ENCODE results near the gene PSD2. TPM values are rescaled to one million over a fixed set of nuclear protein-coding genes. Genes with fewer than 3 reads are reported as not detected.

The PSD2 gene
- total and polyA plus RNA-seq, 2 of the 13 experiments (the other 11 are each of a cell fraction or from before 2014, with no cell fraction given) = 0.07 TPM; not detected in 1

DNA sequence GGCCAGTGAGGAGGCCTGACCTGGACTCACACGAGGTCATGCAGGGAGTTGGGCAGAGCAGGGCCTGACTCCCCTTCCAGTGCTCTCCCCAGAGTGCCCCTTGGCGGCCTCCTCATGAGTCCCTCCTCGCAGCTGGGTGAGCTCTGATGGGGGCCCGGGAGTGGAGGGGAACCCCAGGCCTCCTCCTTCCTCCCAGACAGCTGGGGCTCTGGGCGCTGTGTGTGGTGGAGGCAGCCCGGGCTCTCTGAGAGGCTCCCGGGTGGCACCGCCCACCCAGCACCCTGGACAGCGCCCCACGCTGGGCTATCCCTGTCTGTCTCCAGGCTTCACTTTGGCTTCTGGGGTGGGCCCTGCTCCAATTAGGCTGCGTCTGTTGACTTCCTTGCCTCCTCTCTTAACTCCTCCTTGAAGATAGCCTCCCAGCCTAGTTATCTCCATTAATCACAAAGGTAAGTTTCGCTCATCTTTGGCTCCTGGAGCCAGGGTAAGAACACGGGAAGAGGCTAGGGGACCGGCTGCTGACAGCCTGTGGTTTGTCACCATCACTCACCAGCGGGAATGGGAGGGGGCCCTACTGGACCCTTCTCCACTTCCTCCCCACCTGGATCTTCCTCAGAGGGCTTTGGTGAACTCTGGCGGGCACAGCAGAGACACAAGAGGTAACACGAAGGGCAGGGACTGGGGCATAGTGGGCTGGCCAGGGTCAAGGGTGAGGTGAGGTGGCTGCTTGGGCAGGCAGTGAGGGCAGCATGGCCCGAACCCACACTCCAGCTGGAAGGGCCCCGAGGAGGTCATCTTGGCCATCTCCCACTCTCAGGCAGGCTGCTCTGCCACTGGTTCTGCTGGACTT, 13.1 kb downstream of the PSD2 start (continued):
- TF ChIP-seq, protein P1, sequence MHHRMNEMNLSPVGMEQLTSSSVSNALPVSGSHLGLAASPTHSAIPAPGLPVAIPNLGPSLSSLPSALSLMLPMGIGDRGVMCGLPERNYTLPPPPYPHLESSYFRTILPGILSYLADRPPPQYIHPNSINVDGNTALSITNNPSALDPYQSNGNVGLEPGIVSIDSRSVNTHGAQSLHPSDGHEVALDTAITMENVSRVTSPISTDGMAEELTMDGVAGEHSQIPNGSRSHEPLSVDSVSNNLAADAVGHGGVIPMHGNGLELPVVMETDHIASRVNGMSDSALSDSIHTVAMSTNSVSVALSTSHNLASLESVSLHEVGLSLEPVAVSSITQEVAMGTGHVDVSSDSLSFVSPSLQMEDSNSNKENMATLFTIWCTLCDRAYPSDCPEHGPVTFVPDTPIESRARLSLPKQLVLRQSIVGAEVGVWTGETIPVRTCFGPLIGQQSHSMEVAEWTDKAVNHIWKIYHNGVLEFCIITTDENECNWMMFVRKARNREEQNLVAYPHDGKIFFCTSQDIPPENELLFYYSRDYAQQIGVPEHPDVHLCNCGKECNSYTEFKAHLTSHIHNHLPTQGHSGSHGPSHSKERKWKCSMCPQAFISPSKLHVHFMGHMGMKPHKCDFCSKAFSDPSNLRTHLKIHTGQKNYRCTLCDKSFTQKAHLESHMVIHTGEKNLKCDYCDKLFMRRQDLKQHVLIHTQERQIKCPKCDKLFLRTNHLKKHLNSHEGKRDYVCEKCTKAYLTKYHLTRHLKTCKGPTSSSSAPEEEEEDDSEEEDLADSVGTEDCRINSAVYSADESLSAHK (CRISPR knock-in tag; IDR thresholded peaks at IDR 0.05; ENCODE audit: borderline replicate concordance) = no peak
- TF ChIP-seq, protein P2, sequence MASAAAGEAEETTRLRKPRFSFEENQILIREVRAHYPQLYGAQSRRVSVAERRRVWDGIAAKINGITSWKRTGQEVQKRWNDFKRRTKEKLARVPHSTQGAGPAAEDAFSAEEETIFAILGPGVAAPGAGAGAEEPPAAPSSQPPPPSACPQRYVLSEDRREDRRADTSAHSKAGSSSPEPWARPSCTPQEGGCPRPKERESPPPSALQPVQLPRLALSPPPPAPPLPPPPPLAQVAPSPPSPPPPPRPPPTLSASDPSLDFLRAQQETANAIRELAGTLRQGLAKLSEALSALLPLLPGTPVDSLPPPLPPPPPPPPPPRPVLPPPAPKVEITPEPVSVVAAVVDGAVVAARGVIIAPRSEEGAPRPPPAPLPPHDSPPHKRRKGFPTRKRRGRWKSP (CRISPR knock-in tag; IDR thresholded peaks at IDR 0.05) = no peak
- TF ChIP-seq PTBP1 (IDR thresholded peaks at IDR 0.05; ENCODE audit: low read depth, low read length, poor library complexity, severe bottlenecking) (no peak), RBM22 (optimal IDR thresholded peaks at IDR 0.05; ENCODE audit: low read length) (no peak), MIER2 (CRISPR knock-in tag; IDR thresholded peaks at IDR 0.05) (peak; percentile 92), ZFP37 (CRISPR knock-in tag; IDR thresholded peaks at IDR 0.05; ENCODE audit: borderline replicate concordance) (no peak), SMYD3 (CRISPR knock-in tag; IDR thresholded peaks at IDR 0.05) (no peak), HOXA7 (CRISPR knock-in tag; IDR thresholded peaks at IDR 0.05) (no peak), POLR2A (IDR thresholded peaks at IDR 0.05; ENCODE audit: insufficient read depth in 1 of 2, low read depth in 2 of 2, low read length in 2 of 2) (no peak), KMT2B (CRISPR knock-in tag; IDR thresholded peaks at IDR 0.05) (no peak), PHF21A (CRISPR knock-in tag; IDR thresholded peaks at IDR 0.05) (no peak)
- TF ChIP-seq, protein P3, sequence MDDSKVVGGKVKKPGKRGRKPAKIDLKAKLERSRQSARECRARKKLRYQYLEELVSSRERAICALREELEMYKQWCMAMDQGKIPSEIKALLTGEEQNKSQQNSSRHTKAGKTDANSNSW (CRISPR knock-in tag; IDR thresholded peaks at IDR 0.05; ENCODE audit: borderline replicate concordance) = no peak
- TF ChIP-seq, protein P4, sequence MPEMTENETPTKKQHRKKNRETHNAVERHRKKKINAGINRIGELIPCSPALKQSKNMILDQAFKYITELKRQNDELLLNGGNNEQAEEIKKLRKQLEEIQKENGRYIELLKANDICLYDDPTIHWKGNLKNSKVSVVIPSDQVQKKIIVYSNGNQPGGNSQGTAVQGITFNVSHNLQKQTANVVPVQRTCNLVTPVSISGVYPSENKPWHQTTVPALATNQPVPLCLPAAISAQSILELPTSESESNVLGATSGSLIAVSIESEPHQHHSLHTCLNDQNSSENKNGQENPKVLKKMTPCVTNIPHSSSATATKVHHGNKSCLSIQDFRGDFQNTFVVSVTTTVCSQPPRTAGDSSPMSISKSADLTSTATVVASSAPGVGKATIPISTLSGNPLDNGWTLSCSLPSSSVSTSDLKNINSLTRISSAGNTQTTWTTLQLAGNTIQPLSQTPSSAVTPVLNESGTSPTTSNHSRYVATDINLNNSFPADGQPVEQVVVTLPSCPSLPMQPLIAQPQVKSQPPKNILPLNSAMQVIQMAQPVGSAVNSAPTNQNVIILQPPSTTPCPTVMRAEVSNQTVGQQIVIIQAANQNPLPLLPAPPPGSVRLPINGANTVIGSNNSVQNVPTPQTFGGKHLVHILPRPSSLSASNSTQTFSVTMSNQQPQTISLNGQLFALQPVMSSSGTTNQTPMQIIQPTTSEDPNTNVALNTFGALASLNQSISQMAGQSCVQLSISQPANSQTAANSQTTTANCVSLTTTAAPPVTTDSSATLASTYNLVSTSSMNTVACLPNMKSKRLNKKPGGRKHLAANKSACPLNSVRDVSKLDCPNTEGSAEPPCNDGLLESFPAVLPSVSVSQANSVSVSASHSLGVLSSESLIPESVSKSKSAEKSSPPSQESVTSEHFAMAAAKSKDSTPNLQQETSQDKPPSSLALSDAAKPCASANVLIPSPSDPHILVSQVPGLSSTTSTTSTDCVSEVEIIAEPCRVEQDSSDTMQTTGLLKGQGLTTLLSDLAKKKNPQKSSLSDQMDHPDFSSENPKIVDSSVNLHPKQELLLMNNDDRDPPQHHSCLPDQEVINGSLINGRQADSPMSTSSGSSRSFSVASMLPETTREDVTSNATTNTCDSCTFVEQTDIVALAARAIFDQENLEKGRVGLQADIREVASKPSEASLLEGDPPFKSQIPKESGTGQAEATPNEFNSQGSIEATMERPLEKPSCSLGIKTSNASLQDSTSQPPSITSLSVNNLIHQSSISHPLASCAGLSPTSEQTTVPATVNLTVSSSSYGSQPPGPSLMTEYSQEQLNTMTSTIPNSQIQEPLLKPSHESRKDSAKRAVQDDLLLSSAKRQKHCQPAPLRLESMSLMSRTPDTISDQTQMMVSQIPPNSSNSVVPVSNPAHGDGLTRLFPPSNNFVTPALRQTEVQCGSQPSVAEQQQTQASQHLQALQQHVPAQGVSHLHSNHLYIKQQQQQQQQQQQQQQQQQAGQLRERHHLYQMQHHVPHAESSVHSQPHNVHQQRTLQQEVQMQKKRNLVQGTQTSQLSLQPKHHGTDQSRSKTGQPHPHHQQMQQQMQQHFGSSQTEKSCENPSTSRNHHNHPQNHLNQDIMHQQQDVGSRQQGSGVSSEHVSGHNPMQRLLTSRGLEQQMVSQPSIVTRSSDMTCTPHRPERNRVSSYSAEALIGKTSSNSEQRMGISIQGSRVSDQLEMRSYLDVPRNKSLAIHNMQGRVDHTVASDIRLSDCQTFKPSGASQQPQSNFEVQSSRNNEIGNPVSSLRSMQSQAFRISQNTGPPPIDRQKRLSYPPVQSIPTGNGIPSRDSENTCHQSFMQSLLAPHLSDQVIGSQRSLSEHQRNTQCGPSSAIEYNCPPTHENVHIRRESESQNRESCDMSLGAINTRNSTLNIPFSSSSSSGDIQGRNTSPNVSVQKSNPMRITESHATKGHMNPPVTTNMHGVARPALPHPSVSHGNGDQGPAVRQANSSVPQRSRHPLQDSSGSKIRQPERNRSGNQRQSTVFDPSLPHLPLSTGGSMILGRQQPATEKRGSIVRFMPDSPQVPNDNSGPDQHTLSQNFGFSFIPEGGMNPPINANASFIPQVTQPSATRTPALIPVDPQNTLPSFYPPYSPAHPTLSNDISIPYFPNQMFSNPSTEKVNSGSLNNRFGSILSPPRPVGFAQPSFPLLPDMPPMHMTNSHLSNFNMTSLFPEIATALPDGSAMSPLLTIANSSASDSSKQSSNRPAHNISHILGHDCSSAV (CRISPR knock-in tag; IDR thresholded peaks at IDR 0.05; ENCODE audit: borderline replicate concordance) = no peak
- TF ChIP-seq, protein P5, sequence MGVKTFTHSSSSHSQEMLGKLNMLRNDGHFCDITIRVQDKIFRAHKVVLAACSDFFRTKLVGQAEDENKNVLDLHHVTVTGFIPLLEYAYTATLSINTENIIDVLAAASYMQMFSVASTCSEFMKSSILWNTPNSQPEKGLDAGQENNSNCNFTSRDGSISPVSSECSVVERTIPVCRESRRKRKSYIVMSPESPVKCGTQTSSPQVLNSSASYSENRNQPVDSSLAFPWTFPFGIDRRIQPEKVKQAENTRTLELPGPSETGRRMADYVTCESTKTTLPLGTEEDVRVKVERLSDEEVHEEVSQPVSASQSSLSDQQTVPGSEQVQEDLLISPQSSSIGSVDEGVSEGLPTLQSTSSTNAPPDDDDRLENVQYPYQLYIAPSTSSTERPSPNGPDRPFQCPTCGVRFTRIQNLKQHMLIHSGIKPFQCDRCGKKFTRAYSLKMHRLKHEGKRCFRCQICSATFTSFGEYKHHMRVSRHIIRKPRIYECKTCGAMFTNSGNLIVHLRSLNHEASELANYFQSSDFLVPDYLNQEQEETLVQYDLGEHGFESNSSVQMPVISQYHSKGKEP (CRISPR knock-in tag; IDR thresholded peaks at IDR 0.05) = 0 out of 2 replicates have a peak, but pooled peaks have one; percentile 46

All from HepG2 (cell line).